ENCODE results near the gene STRAP. TPM values are rescaled to one million over a fixed set of nuclear protein-coding genes. Genes with fewer than 3 reads are reported as not detected.

STRAP gene
- total and polyA plus RNA-seq, 2 of the 8 experiments (the other 6 are each of a cell fraction or from before 2014, with no cell fraction given), result 107 to 251 TPM

DNA sequence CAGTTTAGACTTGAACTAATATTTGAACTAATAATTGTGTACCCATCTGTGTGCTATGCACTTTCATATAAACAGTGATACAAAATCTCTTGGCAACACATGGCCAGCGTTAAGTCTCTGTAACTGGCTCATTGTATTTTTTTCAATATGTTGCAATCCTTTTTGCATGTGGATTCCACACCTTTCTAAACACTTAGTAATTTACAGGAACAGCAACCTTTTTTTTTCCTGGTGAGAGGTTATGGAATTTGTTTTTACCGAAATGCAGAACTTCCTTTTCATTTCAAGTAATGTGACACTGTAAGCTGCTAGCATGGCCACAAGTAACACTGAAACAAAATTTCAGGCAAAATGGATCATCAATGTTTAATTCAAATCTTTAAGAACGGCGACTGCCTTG, 47.6 kb upstream of the STRAP start:
- no peak overlapping the region for H2BK12ac ChIP-seq (ENCODE audit: low read depth, low read length)
- no peak overlapping the region for H3K4ac ChIP-seq (replicated peaks; ENCODE audit: insufficient read length, low read depth, low read length)
- no peaks in the 10 kb centered on the region for H3K9me3 ChIP-seq (ENCODE audit: insufficient read depth in 2 of 2, low read depth in 1 of 2, low read length in 1 of 2)
- no peak overlapping the region for H4K5ac ChIP-seq (ENCODE audit: insufficient read length, low read depth, low read length)
- H2BK5ac ChIP-seq (ENCODE audit: low read depth, low read length), result no peak overlapping the region
- no peak overlapping the region for H3K9ac ChIP-seq (replicated peaks in 1 of 4; ENCODE audit: extremely low read depth in 1 of 4, low read depth in 3 of 4, low read length in 3 of 4)
- H2BK120ac ChIP-seq (replicated peaks; ENCODE audit: low read depth, low read length), result no peak overlapping the region
- no peaks in the 10 kb centered on the region for H4K20me1 ChIP-seq (replicated peaks in 1 of 2; ENCODE audit: control insufficient read depth in 1 of 2, insufficient read depth in 2 of 2, low read length in 2 of 2)
- DNase-seq (ENCODE audit: low read depth in 1 of 2, low spot score in 2 of 2), result no peak
- H3K23me2 ChIP-seq (ENCODE audit: low read depth, low read length), result no peaks in the 10 kb centered on the region; the same call in 1 of the 2 replicates
- no peaks in the 10 kb centered on the region for H3K27me3 ChIP-seq (replicated peaks in 1 of 4; ENCODE audit: control insufficient read depth in 3 of 4, extremely low read depth in 1 of 4, insufficient read depth in 3 of 4, low read length in 3 of 4)
- no peak for FAIRE-seq
- no peak overlapping the region for H3K27ac ChIP-seq (ENCODE audit: low read depth, low read length)
- no peak overlapping the region for H3K23ac ChIP-seq (ENCODE audit: insufficient read length)
- no peak overlapping the region for H2BK15ac ChIP-seq (ENCODE audit: low read length)
- H4K91ac ChIP-seq (replicated peaks; ENCODE audit: insufficient read length, low read length), result no peak overlapping the region
- POLR2A ChIA-PET (ENCODE audit: partially characterized antibody), result no interaction called here
- no peak overlapping the region for H2BK20ac ChIP-seq (ENCODE audit: low read length)
- no peak overlapping the region for H3K4me3 ChIP-seq (ENCODE audit: extremely low read depth in 1 of 4, insufficient read depth in 2 of 4, low read depth in 3 of 4, low read length in 4 of 4)
- H3K56ac ChIP-seq (replicated peaks; ENCODE audit: insufficient read length, low read depth, low read length), result no peak overlapping the region
- CTCF ChIA-PET (ENCODE audit: partially characterized antibody), result interaction anchor here (1.1 kb wide), 1 partner anchor 24 kb away, joined by 5 read pairs; no protein-coding TSS in a partner anchor
- H3K79me2 ChIP-seq (ENCODE audit: control insufficient read depth in 1 of 2, insufficient read depth in 2 of 2, low read length in 2 of 2), result no peaks in the 10 kb centered on the region
- no peak overlapping the region for H4K8ac ChIP-seq (ENCODE audit: extremely low read depth, insufficient read depth, low read length)
- H3K18ac ChIP-seq (ENCODE audit: extremely low read depth, low read length), result no peak overlapping the region
- H3K4me1 ChIP-seq (replicated peaks in 1 of 4; ENCODE audit: control insufficient read depth in 3 of 4, insufficient read depth in 4 of 4, low read length in 3 of 4), result no peaks in the 10 kb centered on the region
- no peak overlapping the region for H2AK5ac ChIP-seq (ENCODE audit: low read depth, low read length)
- H3K36me3 ChIP-seq (ENCODE audit: control insufficient read depth in 2 of 4, insufficient read depth in 4 of 4, low read length in 3 of 4), result no peaks in the 10 kb centered on the region
- 89% methylated on average over 4 of the region's 4 CpGs; no CpG with 5 or more reads in 1 of the 2 experiments for WGBS, 2 experiments (ENCODE audit: extremely low coverage in 1 of 2, insufficient coverage in 1 of 2, insufficient read length in 1 of 2, insufficient replicate concordance in 2 of 2, low coverage in 1 of 2, low lambda C conversion rate in 2 of 2, missing lambda C conversion rate in 1 of 2)
- H2AFZ ChIP-seq (ENCODE audit: low read length), result no peak overlapping the region
- no peaks in the 10 kb centered on the region for H3K79me1 ChIP-seq (ENCODE audit: low read depth, low read length)
- no peak overlapping the region for H3K4me2 ChIP-seq (ENCODE audit: insufficient read depth in 1 of 2, low read depth in 2 of 2, low read length in 2 of 2)
- H3K14ac ChIP-seq (ENCODE audit: insufficient read length), result no peak overlapping the region
- TF ChIP-seq EP300 (IDR thresholded peaks at IDR 0.05; ENCODE audit: borderline replicate concordance in 1 of 2, low read depth in 2 of 2, low read length in 2 of 2) (no peak), SIX5 (IDR thresholded peaks at IDR 0.05; ENCODE audit: low read depth, low read length) (no peak), RBBP5 (IDR thresholded peaks at IDR 0.05; ENCODE audit: borderline replicate concordance, low read depth, low read length) (no peak), CHD2 (IDR thresholded peaks at IDR 0.05; ENCODE audit: low read length) (no peak), YY1 (IDR thresholded peaks at IDR 0.05; ENCODE audit: low read depth, low read length) (no peak), SIN3A (conservative IDR thresholded peaks at IDR 0.05 in 1 of 2, IDR thresholded peaks at IDR 0.05 in 1 of 2; ENCODE audit: low read depth in 1 of 2, low read length in 2 of 2) (no peak), BACH1 (IDR thresholded peaks at IDR 0.05; ENCODE audit: low read length) (no peak), CBX5 (IDR thresholded peaks at IDR 0.05; ENCODE audit: low read depth, low read length) (no peak), TAF7 (optimal IDR thresholded peaks at IDR 0.05; ENCODE audit: borderline replicate concordance, low read depth, low read length) (no peak), FOSL1 (IDR thresholded peaks at IDR 0.05; ENCODE audit: insufficient read depth, low read depth, low read length) (no peak), RXRA (IDR thresholded peaks at IDR 0.05; ENCODE audit: insufficient read depth, low read depth, low read length) (no peak), ASH2L (IDR thresholded peaks at IDR 0.05; ENCODE audit: low read length) (no peak), SP2 (IDR thresholded peaks at IDR 0.05; ENCODE audit: low read length) (no peak), POLR2AphosphoS5 (IDR thresholded peaks at IDR 0.05; ENCODE audit: low read depth, low read length) (no peak)

All from H1 (cell line).